Keratinocyte (primary cell): ENCODE data around the gene ARMC9.

Source experiments
- EZH2 ChIP-seq: IDR thresholded peaks from one replicate; pipeline ENCODE4 v1.6.1; 2012; ENCODE audit warnings: inconsistent platforms, mild to moderate bottlenecking, low read length, moderate library complexity
- TF ChIP-seq, protein P1 (sequence below), 3 experiments: IDR thresholded peaks in 1 of 3; conservative IDR thresholded peaks in 1 of 3; optimal IDR thresholded peaks in 1 of 3; 2 replicates in 2 of 3; 3 replicates in 1 of 3; pipeline versions ENCODE3 to v1.5.1; 2011; ENCODE audit warnings: low read length in 3 of 3, mild to moderate bottlenecking in 3 of 3, moderate library complexity in 2 of 3, control low read depth in 1 of 3, inconsistent platforms in 1 of 3; ENCODE audit not compliant: insufficient read depth in 2 of 3; ENCODE audit errors: extremely low read depth in 1 of 3

DNA sequence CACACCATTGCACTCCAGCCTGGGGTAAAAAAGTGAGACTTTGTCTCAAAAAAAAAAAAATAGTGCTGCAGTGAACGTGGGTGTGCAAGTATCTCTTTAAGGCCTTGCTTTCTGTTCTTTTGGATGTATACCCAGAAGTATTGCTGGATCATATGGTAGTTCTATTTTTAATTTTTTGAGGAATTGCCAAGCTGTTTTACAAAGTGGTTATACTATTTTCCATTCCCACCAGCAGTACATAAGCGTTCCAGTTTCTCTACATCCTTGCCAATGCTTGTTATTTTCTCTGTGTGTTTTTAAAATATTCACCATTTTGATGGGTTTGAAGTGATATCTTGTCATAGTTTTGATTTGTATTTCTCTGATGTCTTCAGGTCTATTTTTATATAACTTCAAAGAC is 13.1 kb downstream of the ARMC9 start:
- TF ChIP-seq, protein P1, sequence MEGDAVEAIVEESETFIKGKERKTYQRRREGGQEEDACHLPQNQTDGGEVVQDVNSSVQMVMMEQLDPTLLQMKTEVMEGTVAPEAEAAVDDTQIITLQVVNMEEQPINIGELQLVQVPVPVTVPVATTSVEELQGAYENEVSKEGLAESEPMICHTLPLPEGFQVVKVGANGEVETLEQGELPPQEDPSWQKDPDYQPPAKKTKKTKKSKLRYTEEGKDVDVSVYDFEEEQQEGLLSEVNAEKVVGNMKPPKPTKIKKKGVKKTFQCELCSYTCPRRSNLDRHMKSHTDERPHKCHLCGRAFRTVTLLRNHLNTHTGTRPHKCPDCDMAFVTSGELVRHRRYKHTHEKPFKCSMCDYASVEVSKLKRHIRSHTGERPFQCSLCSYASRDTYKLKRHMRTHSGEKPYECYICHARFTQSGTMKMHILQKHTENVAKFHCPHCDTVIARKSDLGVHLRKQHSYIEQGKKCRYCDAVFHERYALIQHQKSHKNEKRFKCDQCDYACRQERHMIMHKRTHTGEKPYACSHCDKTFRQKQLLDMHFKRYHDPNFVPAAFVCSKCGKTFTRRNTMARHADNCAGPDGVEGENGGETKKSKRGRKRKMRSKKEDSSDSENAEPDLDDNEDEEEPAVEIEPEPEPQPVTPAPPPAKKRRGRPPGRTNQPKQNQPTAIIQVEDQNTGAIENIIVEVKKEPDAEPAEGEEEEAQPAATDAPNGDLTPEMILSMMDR (optimal IDR thresholded peaks at IDR 0.05 in 1 of 3, IDR thresholded peaks at IDR 0.05 in 1 of 3, conservative IDR thresholded peaks at IDR 0.05 in 1 of 3; ENCODE audit: extremely low read depth in 1 of 3, insufficient read depth in 2 of 3, low read length in 3 of 3) = no peak
- TF ChIP-seq EZH2 = no peak
